HEK293 (cell line): ENCODE results near the gene NEMP1.

ENCODE experiments used
- BCL11A ChIP-seq: fragments of 450-650 bp; formaldehyde crosslinking; IDR thresholded peaks from 2 replicates; pipeline ENCODE4 v1.5.1; 2016; ENCODE audit warnings: low read depth, missing biosample characterization, missing genetic modification characterization
- BCL11B ChIP-seq: fragments of 450-650 bp; formaldehyde crosslinking; IDR thresholded peaks from 2 replicates; pipeline ENCODE4 v1.5.1; 2016; ENCODE audit warnings: low read depth, missing biosample characterization, missing genetic modification characterization
- GLIS1 ChIP-seq: fragments of 450-650 bp; formaldehyde crosslinking; IDR thresholded peaks from 2 replicates; pipeline ENCODE4 v1.5.1; 2016; ENCODE audit warnings: missing biosample characterization, missing genetic modification characterization
- HOXC10 ChIP-seq: sonication (generic); formaldehyde crosslinking; IDR thresholded peaks from 2 replicates; pipeline ENCODE4 v1.8.1; 2023; ENCODE audit warnings: mild to moderate bottlenecking, missing genetic modification reagents
- HOXD13 ChIP-seq: sonication (generic); formaldehyde crosslinking; IDR thresholded peaks from 2 replicates; pipeline ENCODE4 v1.8.0; 2022; ENCODE audit warnings: missing genetic modification reagents, borderline replicate concordance
- OSR2 ChIP-seq: fragments of 450-650 bp; formaldehyde crosslinking; IDR thresholded peaks from 2 replicates; pipeline ENCODE4 v1.5.1; 2016; ENCODE audit warnings: missing biosample characterization, missing genetic modification characterization
- PRDM1 ChIP-seq: fragments of 450-650 bp; formaldehyde crosslinking; IDR thresholded peaks from 2 replicates; pipeline ENCODE4; 2016; ENCODE audit warnings: missing biosample characterization, missing genetic modification characterization
- ZBTB20 ChIP-seq: fragments of 450-650 bp; formaldehyde crosslinking; IDR thresholded peaks from 2 replicates; pipeline ENCODE4 v1.5.1; 2016; ENCODE audit warnings: missing biosample characterization, missing genetic modification characterization
- ZBTB8A ChIP-seq: fragments of 450-650 bp; formaldehyde crosslinking; IDR thresholded peaks from 2 replicates; pipeline ENCODE4 v1.5.1; 2016; ENCODE audit warnings: missing biosample characterization, missing genetic modification characterization
- ZNF121 ChIP-seq: fragments of 450-650 bp; formaldehyde crosslinking; IDR thresholded peaks from 2 replicates; pipeline ENCODE4 v1.5.1; 2016; ENCODE audit warnings: missing biosample characterization, missing genetic modification characterization
- ZNF184 ChIP-seq: fragments of 450-650 bp; IDR thresholded peaks from 2 replicates; pipeline ENCODE4 v1.5.1; 2018; ENCODE audit warnings: missing biosample characterization, mild to moderate bottlenecking, missing genetic modification characterization
- ZNF19 ChIP-seq: fragments of 450-650 bp; formaldehyde crosslinking; IDR thresholded peaks from 2 replicates; pipeline ENCODE4; 2016; ENCODE audit warnings: missing biosample characterization, missing genetic modification characterization, low read depth
- ZNF302 ChIP-seq: fragments of 450-650 bp; formaldehyde crosslinking; IDR thresholded peaks from 2 replicates; pipeline ENCODE4 v1.5.1; 2016; ENCODE audit warnings: missing biosample characterization, missing genetic modification characterization, low read depth
- ZNF324 ChIP-seq: fragments of 450-650 bp; formaldehyde crosslinking; IDR thresholded peaks from 2 replicates; pipeline ENCODE4 v1.5.1; 2016; ENCODE audit warnings: missing biosample characterization, missing genetic modification characterization
- ZNF37A ChIP-seq: fragments of 450-650 bp; IDR thresholded peaks from 2 replicates; pipeline ENCODE4 v1.5.1; 2018; ENCODE audit warnings: missing biosample characterization, missing genetic modification characterization
- ZNF391 ChIP-seq: fragments of 450-650 bp; formaldehyde crosslinking; IDR thresholded peaks from 2 replicates; pipeline ENCODE4 v1.5.1; 2016; ENCODE audit warnings: low read depth, missing biosample characterization, missing genetic modification characterization, borderline replicate concordance
- ZNF416 ChIP-seq: fragments of 450-650 bp; formaldehyde crosslinking; IDR thresholded peaks from 2 replicates; pipeline ENCODE4 v1.5.1; 2016; ENCODE audit warnings: missing biosample characterization, missing genetic modification characterization
- ZNF521 ChIP-seq: fragments of 450-650 bp; formaldehyde crosslinking; IDR thresholded peaks from 2 replicates; pipeline ENCODE4 v1.5.1; 2017; ENCODE audit warnings: missing biosample characterization, mild to moderate bottlenecking, missing genetic modification characterization
- ZNF624 ChIP-seq: fragments of 450-650 bp; formaldehyde crosslinking; IDR thresholded peaks from 2 replicates; pipeline ENCODE4 v1.5.1; 2017; ENCODE audit warnings: missing biosample characterization, missing genetic modification characterization
- ZNF626 ChIP-seq: fragments of 450-650 bp; sonication (Bioruptor Pico); formaldehyde crosslinking; IDR thresholded peaks from 2 replicates; pipeline ENCODE4 v1.5.1; 2018; ENCODE audit warnings: missing biosample characterization, missing genetic modification characterization, inconsistent platforms
- ZNF660 ChIP-seq: fragments of 450-650 bp; IDR thresholded peaks from 2 replicates; pipeline ENCODE4 v1.5.1; 2018; ENCODE audit warnings: missing biosample characterization, mild to moderate bottlenecking, missing genetic modification characterization
- ZNF792 ChIP-seq: fragments of 450-650 bp; formaldehyde crosslinking; IDR thresholded peaks from 2 replicates; pipeline ENCODE4 v1.5.1; 2016; ENCODE audit warnings: missing biosample characterization, missing genetic modification characterization
- ZSCAN16 ChIP-seq: fragments of 450-650 bp; formaldehyde crosslinking; IDR thresholded peaks from 2 replicates; pipeline ENCODE4 v1.5.1; 2016; ENCODE audit warnings: missing biosample characterization, missing genetic modification characterization
- ZSCAN30 ChIP-seq: fragments of 450-650 bp; IDR thresholded peaks from 2 replicates; pipeline ENCODE4 v1.5.1; 2018; ENCODE audit warnings: missing biosample characterization, mild to moderate bottlenecking, missing genetic modification characterization, moderate library complexity
- ZXDB ChIP-seq: fragments of 450-650 bp; formaldehyde crosslinking; IDR thresholded peaks from 2 replicates; pipeline ENCODE4 v1.5.1; 2016; ENCODE audit warnings: missing biosample characterization, missing genetic modification characterization
- TF ChIP-seq, protein P1 (sequence below): IDR thresholded peaks from 2 replicates; pipeline ENCODE4 v1.6.1; 2011; ENCODE audit warnings: mild to moderate bottlenecking, low read depth, low read length, borderline replicate concordance
- TF ChIP-seq, protein P2 (sequence below): fragments of 450-650 bp; formaldehyde crosslinking; IDR thresholded peaks from 2 replicates; pipeline ENCODE4 v1.5.1; 2016; ENCODE audit warnings: missing biosample characterization, missing genetic modification characterization
- TF ChIP-seq, protein P3 (sequence below): fragments of 450-650 bp; formaldehyde crosslinking; IDR thresholded peaks from 2 replicates; pipeline ENCODE4 v1.5.1; 2016; ENCODE audit warnings: missing biosample characterization, missing genetic modification characterization
- TF ChIP-seq, protein P4 (sequence below): fragments of 450-650 bp; formaldehyde crosslinking; IDR thresholded peaks from 2 replicates; pipeline ENCODE4 v1.5.0; 2017; ENCODE audit warnings: missing biosample characterization, missing genetic modification characterization, borderline replicate concordance
- TF ChIP-seq, protein P5 (sequence below): fragments of 450-650 bp; formaldehyde crosslinking; IDR thresholded peaks from 2 replicates; pipeline ENCODE4 v1.5.1; 2016; ENCODE audit warnings: missing biosample characterization, missing genetic modification characterization

NEMP1 gene

DNA sequence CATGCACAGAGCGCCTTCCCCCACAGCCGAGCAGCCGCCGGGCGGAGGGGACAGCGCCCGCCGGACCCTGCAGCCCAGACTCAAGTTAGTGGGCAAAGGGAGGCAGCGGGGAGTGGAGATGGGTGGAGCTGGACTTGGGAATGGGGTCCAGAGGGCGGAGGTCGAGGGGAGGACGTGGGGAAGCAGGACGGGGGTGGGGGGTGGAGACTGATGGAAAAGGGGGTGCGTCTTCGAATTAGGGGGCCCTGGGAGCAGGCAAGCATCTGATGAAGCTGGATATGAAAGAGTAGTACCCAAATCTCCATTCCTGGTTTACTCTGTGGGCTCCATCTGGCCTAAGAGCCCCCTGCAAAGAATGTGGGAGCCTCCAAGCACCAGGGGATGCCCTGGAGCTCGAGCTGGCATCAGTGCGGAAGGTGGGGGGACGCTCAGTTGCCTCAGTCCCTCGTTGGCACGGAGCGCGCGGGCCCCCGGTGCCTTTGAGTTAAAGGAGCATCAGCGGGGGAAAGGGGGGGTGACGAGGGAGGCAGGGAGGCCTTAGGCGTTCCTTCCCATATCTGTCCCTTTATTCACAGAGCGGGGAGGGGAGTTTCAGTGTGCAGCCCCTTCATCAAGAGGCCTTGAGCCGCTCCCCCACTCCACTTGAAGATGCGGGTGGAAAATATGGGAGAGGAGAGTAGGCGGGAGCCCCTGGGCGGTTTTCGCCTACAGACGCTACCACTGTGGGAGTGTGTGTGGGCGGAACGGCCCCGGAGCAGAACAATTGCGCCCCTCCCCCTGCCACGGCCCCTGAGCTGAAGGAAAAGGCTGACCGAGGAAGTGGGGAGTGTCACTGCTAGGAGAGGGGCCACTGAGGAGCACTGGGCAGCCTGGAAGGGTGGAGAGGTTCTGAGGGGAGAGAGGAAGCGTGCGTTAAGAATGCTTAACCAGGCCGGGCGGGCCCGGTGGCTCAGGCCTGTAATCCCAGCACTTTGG is 11.0 kb upstream of the NEMP1 start (continued):
- TF ChIP-seq ZNF19 (no peak), ZNF626 (tag by site-specific recombination) (no peak), ZNF391 (tag by site-specific recombination) (no peak), ZSCAN16 (tag by site-specific recombination) (no peak), ZNF184 (tag by site-specific recombination) (no peak), ZXDB (tag by site-specific recombination) (peak; percentile 65; the same call in 1 of the 2 replicates), PRDM1 (tag by site-specific recombination) (no peak), ZBTB20 (tag by site-specific recombination) (peak; percentile 0; the same call in 1 of the 2 replicates), ZBTB8A (tag by site-specific recombination) (peak; percentile 47), ZNF416 (tag by site-specific recombination) (no peak), ZNF521 (tag by site-specific recombination) (no peak), BCL11B (tag by site-specific recombination) (0 out of 2 replicates have a peak, but pooled peaks have one; percentile 58), BCL11A (0 out of 2 replicates have a peak, but pooled peaks have one; percentile 20), OSR2 (tag by site-specific recombination) (no peak), ZSCAN30 (tag by site-specific recombination) (no peak), ZNF660 (tag by site-specific recombination) (no peak), ZNF121 (tag by site-specific recombination) (no peak), ZNF792 (tag by site-specific recombination) (no peak), ZNF302 (no peak), HOXC10 (CRISPR knock-in tag) (no peak), HOXD13 (CRISPR knock-in tag) (no peak), GLIS1 (tag by site-specific recombination) (peak; percentile 54), ZNF624 (tag by site-specific recombination) (no peak), ZNF324 (tag by site-specific recombination) (no peak), ZNF37A (no peak)
- TF ChIP-seq, protein P1, sequence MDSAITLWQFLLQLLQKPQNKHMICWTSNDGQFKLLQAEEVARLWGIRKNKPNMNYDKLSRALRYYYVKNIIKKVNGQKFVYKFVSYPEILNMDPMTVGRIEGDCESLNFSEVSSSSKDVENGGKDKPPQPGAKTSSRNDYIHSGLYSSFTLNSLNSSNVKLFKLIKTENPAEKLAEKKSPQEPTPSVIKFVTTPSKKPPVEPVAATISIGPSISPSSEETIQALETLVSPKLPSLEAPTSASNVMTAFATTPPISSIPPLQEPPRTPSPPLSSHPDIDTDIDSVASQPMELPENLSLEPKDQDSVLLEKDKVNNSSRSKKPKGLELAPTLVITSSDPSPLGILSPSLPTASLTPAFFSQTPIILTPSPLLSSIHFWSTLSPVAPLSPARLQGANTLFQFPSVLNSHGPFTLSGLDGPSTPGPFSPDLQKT = no peak
- TF ChIP-seq, protein P2, sequence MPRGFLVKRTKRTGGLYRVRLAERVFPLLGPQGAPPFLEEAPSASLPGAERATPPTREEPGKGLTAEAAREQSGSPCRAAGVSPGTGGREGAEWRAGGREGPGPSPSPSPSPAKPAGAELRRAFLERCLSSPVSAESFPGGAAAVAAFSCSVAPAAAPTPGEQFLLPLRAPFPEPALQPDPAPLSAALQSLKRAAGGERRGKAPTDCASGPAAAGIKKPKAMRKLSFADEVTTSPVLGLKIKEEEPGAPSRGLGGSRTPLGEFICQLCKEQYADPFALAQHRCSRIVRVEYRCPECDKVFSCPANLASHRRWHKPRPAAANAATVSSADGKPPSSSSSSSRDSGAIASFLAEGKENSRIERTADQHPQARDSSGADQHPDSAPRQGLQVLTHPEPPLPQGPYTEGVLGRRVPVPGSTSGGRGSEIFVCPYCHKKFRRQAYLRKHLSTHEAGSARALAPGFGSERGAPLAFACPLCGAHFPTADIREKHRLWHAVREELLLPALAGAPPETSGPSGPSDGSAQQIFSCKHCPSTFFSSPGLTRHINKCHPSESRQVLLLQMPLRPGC (tag by site-specific recombination) = no peak
- TF ChIP-seq, protein P3, sequence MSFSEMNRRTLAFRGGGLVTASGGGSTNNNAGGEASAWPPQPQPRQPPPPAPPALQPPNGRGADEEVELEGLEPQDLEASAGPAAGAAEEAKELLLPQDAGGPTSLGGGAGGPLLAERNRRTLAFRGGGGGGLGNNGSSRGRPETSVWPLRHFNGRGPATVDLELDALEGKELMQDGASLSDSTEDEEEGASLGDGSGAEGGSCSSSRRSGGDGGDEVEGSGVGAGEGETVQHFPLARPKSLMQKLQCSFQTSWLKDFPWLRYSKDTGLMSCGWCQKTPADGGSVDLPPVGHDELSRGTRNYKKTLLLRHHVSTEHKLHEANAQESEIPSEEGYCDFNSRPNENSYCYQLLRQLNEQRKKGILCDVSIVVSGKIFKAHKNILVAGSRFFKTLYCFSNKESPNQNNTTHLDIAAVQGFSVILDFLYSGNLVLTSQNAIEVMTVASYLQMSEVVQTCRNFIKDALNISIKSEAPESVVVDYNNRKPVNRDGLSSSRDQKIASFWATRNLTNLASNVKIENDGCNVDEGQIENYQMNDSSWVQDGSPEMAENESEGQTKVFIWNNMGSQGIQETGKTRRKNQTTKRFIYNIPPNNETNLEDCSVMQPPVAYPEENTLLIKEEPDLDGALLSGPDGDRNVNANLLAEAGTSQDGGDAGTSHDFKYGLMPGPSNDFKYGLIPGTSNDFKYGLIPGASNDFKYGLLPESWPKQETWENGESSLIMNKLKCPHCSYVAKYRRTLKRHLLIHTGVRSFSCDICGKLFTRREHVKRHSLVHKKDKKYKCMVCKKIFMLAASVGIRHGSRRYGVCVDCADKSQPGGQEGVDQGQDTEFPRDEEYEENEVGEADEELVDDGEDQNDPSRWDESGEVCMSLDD (tag by site-specific recombination) = peak; percentile 60; the same call in 1 of the 2 replicates
- TF ChIP-seq, protein P4, sequence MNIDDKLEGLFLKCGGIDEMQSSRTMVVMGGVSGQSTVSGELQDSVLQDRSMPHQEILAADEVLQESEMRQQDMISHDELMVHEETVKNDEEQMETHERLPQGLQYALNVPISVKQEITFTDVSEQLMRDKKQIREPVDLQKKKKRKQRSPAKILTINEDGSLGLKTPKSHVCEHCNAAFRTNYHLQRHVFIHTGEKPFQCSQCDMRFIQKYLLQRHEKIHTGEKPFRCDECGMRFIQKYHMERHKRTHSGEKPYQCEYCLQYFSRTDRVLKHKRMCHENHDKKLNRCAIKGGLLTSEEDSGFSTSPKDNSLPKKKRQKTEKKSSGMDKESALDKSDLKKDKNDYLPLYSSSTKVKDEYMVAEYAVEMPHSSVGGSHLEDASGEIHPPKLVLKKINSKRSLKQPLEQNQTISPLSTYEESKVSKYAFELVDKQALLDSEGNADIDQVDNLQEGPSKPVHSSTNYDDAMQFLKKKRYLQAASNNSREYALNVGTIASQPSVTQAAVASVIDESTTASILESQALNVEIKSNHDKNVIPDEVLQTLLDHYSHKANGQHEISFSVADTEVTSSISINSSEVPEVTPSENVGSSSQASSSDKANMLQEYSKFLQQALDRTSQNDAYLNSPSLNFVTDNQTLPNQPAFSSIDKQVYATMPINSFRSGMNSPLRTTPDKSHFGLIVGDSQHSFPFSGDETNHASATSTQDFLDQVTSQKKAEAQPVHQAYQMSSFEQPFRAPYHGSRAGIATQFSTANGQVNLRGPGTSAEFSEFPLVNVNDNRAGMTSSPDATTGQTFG (tag by site-specific recombination) = no peak
- TF ChIP-seq, protein P5, sequence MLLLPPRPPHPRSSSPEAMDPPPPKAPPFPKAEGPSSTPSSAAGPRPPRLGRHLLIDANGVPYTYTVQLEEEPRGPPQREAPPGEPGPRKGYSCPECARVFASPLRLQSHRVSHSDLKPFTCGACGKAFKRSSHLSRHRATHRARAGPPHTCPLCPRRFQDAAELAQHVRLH (tag by site-specific recombination) = no peak
